ENCODE measurements around the gene ASMTL.

The ASMTL gene

DNA sequence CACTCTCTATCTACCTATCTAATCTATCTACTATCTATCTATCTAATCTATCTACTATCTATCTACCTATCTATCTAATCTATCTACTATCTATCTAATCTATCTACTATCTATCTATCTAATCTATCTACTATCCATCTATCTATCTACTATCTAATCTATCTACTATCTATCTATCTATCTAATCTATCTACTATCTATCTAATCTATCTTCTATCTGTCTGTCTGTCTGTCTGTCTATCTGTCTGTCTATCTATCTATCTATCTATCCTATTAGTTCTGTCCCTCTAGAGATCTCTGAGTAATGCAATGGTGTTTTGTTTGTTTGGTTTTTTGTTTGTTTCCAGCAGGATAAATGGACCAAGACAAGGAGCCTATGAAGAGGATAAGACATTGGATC, 9.4 kb upstream of the ASMTL start:
- H3K9me2 ChIP-seq (replicated peaks; ENCODE audit: insufficient read depth, low read length): no peaks in the 10 kb centered on the region
- H3K4me2 ChIP-seq (ENCODE audit: low read depth, low read length, poor library complexity, severe bottlenecking): no peak overlapping the region
- TF ChIP-seq, protein P1, sequence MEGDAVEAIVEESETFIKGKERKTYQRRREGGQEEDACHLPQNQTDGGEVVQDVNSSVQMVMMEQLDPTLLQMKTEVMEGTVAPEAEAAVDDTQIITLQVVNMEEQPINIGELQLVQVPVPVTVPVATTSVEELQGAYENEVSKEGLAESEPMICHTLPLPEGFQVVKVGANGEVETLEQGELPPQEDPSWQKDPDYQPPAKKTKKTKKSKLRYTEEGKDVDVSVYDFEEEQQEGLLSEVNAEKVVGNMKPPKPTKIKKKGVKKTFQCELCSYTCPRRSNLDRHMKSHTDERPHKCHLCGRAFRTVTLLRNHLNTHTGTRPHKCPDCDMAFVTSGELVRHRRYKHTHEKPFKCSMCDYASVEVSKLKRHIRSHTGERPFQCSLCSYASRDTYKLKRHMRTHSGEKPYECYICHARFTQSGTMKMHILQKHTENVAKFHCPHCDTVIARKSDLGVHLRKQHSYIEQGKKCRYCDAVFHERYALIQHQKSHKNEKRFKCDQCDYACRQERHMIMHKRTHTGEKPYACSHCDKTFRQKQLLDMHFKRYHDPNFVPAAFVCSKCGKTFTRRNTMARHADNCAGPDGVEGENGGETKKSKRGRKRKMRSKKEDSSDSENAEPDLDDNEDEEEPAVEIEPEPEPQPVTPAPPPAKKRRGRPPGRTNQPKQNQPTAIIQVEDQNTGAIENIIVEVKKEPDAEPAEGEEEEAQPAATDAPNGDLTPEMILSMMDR (IDR thresholded peaks at IDR 0.05; ENCODE audit: insufficient read depth, low read length, poor library complexity, severe bottlenecking): no peak
- TF ChIP-seq EZH2phosphoT487 (conservative IDR thresholded peaks at IDR 0.05; ENCODE audit: low read length): no peak
- H2AFZ ChIP-seq (ENCODE audit: low read depth, low read length, severe bottlenecking): no peak overlapping the region
- H3K27me3 ChIP-seq (ENCODE audit: low read length): no peaks in the 10 kb centered on the region
- H3K9ac ChIP-seq (ENCODE audit: low read length): no peak overlapping the region
- peaks cover 28% of the 10 kb centered on the region for H3F3A ChIP-seq (ENCODE audit: insufficient read depth)
- 0 out of 2 replicates have a peak, but pooled peaks cover 3% of the 10 kb centered on the region for H3K79me2 ChIP-seq (ENCODE audit: insufficient read depth, low read length)
- no peaks in the 10 kb centered on the region for H3K36me3 ChIP-seq (ENCODE audit: low read length)
- H4K20me1 ChIP-seq (ENCODE audit: low read depth, low read length): no peaks in the 10 kb centered on the region
- H3K9me3 ChIP-seq (ENCODE audit: insufficient read depth, low read length): no peaks in the 10 kb centered on the region
- H3K4me3 ChIP-seq (ENCODE audit: insufficient read depth, low read length, poor library complexity, severe bottlenecking): no peak overlapping the region
- peak overlapping the region; percentile 45; the same call in 1 of the 2 replicates for H3K27ac ChIP-seq (ENCODE audit: low read depth, low read length)

DNA sequence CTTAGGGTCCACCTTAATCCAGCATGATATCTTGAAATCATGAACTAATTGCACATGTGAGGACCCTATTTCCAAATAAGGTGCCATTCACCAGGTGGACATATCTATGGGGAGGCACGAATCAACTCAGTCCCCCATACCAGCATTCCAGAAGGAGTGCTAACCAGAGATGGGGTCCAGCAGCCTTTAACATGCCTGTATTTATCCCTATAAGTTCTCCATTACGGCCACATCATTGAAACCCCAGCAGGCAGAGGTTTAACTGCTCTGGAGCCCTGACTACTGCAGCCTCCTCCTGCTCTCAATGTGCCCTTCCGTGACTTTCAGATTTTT, 3.2 kb upstream of the ASMTL start:
- no peaks in the 10 kb centered on the region for H4K20me1 ChIP-seq (ENCODE audit: low read depth, low read length)
- no peak overlapping the region for H2AFZ ChIP-seq (ENCODE audit: low read depth, low read length, severe bottlenecking)
- peak overlapping the region; percentile 81 for H3K27ac ChIP-seq (ENCODE audit: low read depth, low read length)
- no peak overlapping the region for H3K4me2 ChIP-seq (ENCODE audit: low read depth, low read length, poor library complexity, severe bottlenecking)
- no peaks in the 10 kb centered on the region for H3K27me3 ChIP-seq (ENCODE audit: low read length)
- H3K36me3 ChIP-seq (ENCODE audit: low read length): no peaks in the 10 kb centered on the region
- no peaks in the 10 kb centered on the region for H3K9me2 ChIP-seq (replicated peaks; ENCODE audit: insufficient read depth, low read length)
- no peak overlapping the region for H3K4me3 ChIP-seq (ENCODE audit: insufficient read depth, low read length, poor library complexity, severe bottlenecking)
- peaks cover 20% of the 10 kb centered on the region for H3F3A ChIP-seq (ENCODE audit: insufficient read depth)
- no peaks in the 10 kb centered on the region for H3K9me3 ChIP-seq (ENCODE audit: insufficient read depth, low read length)
- H3K79me2 ChIP-seq (ENCODE audit: insufficient read depth, low read length): peaks cover 18% of the 10 kb centered on the region
- TF ChIP-seq, protein P1 (IDR thresholded peaks at IDR 0.05; ENCODE audit: insufficient read depth, low read length, poor library complexity, severe bottlenecking): no peak
- no peak for TF ChIP-seq EZH2phosphoT487 (conservative IDR thresholded peaks at IDR 0.05; ENCODE audit: low read length)
- H3K9ac ChIP-seq (ENCODE audit: low read length): peak overlapping the region; percentile 28; the same call in 1 of the 2 replicates

DNA sequence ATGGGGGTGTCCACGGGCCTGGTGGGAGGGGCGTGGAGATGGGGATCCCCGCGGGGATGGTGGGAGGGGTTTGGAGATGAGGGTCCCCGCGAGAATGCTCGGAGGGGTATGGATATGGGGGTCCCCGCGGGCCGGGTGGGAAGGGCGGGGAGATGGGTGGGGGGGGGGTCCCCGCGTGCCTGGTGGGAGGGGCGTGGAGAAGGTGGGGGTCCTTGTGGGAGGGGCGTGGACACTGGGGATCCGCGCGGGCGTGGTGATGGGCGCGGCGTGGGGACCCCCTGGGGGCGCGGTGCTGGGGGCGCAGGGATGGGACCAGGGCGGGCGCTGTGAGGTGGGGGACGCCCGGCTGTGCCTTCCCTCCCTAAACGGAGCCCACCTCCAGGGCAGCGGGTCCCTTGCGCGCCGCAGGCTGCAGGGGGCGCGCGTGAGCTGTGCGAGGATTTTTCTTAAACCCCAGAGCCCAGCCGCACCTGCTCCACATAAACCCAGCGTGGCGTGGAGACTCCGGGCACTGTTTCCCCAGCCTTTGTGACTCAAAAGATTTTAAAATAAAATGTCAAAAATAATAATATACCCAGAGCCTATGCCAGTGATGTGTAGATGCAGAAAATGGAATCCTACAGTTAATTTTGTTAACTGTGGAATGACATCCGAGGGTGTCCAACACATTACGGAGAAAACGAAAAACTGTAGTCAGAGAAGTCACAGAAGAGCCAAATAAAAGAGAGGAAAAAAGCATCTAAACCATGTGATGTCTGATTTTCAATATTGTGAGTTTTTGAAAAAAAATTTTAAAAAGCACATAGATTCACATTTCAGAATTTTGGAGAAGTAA, 1.5 kb upstream of the ASMTL start:
- TF ChIP-seq, protein P1 (IDR thresholded peaks at IDR 0.05; ENCODE audit: insufficient read depth, low read length, poor library complexity, severe bottlenecking): peak; percentile 53
- TF ChIP-seq EZH2phosphoT487 (conservative IDR thresholded peaks at IDR 0.05; ENCODE audit: low read length): no peak
- H2AFZ ChIP-seq (ENCODE audit: low read depth, low read length, severe bottlenecking): no peak overlapping the region
- no peaks in the 10 kb centered on the region for H3K27me3 ChIP-seq (ENCODE audit: low read length)
- no peaks in the 10 kb centered on the region for H3K36me3 ChIP-seq (ENCODE audit: low read length)
- peak overlapping the region; percentile 81 for H3K27ac ChIP-seq (ENCODE audit: low read depth, low read length)
- peak overlapping the region; percentile 51 for H3K4me2 ChIP-seq (ENCODE audit: low read depth, low read length, poor library complexity, severe bottlenecking)
- H4K20me1 ChIP-seq (ENCODE audit: low read depth, low read length): no peaks in the 10 kb centered on the region
- peaks cover 28% of the 10 kb centered on the region for H3K79me2 ChIP-seq (ENCODE audit: insufficient read depth, low read length)
- peaks cover 20% of the 10 kb centered on the region for H3F3A ChIP-seq (ENCODE audit: insufficient read depth)
- peak overlapping the region; percentile 32; the same call in 1 of the 2 replicates for H3K9ac ChIP-seq (ENCODE audit: low read length)
- no peak overlapping the region for H3K4me3 ChIP-seq (ENCODE audit: insufficient read depth, low read length, poor library complexity, severe bottlenecking)
- no peaks in the 10 kb centered on the region for H3K9me3 ChIP-seq (ENCODE audit: insufficient read depth, low read length)
- H3K9me2 ChIP-seq (replicated peaks; ENCODE audit: insufficient read depth, low read length): no peaks in the 10 kb centered on the region

Measured in SU-DHL-6 (cell line).